Measurements from ENCODE around the gene TPH1.

Gene TPH1

DNA sequence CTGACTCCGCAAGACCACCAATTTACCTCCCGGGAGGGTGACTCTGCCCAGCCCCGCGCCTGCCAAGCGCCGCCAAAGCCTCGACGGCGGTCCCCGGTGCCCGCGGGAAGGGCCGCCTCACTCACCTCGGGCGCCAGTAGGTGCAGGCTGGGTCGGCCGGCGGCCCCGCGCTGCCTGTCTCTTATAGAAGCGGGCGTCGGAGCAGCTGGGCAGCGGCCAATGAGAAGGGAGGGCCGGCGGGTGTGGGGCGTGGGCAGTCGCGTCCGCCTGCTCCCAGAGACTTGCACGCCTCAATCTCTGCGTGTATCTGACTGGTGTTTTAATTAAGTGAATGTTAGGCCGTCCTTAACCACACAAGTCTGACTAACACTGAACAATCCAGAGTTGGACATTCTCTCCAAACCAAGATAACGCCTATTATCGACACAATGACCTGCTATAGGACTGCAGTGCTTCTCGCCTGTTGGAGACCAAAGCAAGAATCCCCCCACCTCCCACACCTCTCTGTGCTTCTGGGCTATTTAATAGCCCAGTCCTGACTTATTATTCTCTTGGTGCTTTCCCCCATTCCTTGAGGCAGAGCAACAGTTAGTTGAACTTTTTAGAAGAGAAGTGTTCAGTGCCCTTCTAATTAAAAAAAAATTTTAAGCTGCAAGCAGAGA lies at the start of gene TPH1:
TSS of gene TPH1 (minus strand) at position 154 of the 662 bp plus-strand sequence. CDS start 5,507 bp downstream, outside the sequence.
- Mint-ChIP-seq H3K27ac (no peak within 1 kb of the TSS), H3K27me3 (peaks cover 49% of the 10 kb centered on the region)
- intact Hi-C loops (cut with micrococcal nuclease) = no loop called here

DNA sequence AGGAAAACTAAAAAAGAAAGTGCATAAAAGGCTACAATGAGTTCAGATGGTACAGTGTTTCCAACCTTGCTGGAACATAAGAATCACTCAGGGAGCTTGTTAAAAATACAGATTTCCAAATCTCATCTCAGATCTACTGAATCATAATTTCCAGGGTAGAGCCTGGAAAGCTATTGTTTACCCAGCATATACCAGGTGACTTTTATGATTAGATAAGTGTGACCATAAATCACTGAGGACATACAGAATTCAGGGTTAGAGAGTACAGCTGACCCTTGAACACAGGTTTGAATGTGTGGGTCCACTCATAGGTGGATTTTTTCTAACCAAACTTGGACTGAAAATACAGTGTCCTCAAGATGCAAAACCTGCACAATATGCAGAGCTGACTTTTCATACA lies 47.9 kb upstream of the TPH1 start:
- Mint-ChIP-seq H3K27me3 (no peaks in the 10 kb centered on the region), H3K4me3 (no peak overlapping the region), H3K9me3 (no peaks in the 10 kb centered on the region), H3K4me1 (ENCODE audit: low read depth) (peaks cover 10% of the 10 kb centered on the region), H3K36me3 (ENCODE audit: low read depth) (peaks cover 70% of the 10 kb centered on the region), H3K27ac (no peak overlapping the region)
- intact Hi-C loops (cut with micrococcal nuclease) = no loop called here

More for the DNA sequence above, at the start of gene TPH1:
- Mint-ChIP-seq H3K9me3 (no peaks in the 10 kb centered on the region), H3K4me1 (ENCODE audit: low read depth) (no peaks in the 10 kb centered on the region), H3K36me3 (ENCODE audit: low read depth) (no peaks in the 10 kb centered on the region), H3K4me3 (no peak within 1 kb of the TSS)

DNA sequence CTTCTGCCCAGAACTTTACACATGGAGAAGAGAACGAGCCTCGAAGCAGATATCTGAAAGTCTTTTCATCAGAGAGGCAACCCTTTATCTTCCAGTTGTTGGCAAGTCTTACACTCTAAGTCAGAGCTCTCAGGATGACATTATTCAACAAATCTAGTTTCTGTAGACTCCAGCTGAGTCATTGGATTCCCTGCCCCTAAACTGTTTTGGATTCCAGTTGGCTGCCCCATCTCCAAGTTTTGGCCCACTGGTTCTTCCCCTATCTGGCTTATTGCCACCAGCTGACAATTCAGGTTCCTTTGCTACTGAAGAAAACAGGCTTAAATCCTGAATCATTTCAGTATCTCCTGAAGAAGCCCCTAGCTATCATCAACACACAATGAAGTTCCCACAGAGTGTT lies 45.7 kb upstream of the TPH1 start:
- Mint-ChIP-seq H3K27me3 (no peaks in the 10 kb centered on the region), H3K27ac (no peak overlapping the region)

DNA sequence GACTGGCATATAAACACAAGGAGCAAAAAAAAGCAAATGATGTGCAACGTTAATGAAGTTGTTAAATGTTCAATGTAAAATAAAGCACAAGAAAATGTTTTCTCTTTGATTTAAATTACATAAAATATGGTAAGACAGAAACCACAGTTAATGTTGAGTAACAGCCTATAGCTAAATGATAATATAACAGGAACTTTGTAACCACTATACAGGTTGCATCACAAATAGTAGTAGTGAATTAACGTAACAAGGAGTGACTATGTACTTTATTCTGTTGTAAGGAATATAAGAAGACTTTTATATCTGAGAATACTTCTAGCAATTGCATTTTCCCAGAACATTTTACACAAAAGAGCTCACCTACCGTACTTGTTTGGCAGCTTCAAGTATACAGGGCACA lies 42.9 kb upstream of the TPH1 start:
- intact Hi-C loops (cut with micrococcal nuclease) = no loop called here
- Mint-ChIP-seq H3K27me3 (no peaks in the 10 kb centered on the region), H3K27ac (no peak overlapping the region), H3K9me3 (no peaks in the 10 kb centered on the region), H3K36me3 (ENCODE audit: low read depth) (peaks cover 83% of the 10 kb centered on the region), H3K4me3 (no peak overlapping the region), H3K4me1 (ENCODE audit: low read depth) (peaks cover 10% of the 10 kb centered on the region)

More for the DNA sequence above, 45.7 kb upstream of the TPH1 start:
- Mint-ChIP-seq H3K36me3 (ENCODE audit: low read depth) (peaks cover 80% of the 10 kb centered on the region), H3K4me3 (no peak overlapping the region), H3K9me3 (no peaks in the 10 kb centered on the region), H3K4me1 (ENCODE audit: low read depth) (peaks cover 10% of the 10 kb centered on the region)
- intact Hi-C loops (cut with micrococcal nuclease) = no loop called here

DNA sequence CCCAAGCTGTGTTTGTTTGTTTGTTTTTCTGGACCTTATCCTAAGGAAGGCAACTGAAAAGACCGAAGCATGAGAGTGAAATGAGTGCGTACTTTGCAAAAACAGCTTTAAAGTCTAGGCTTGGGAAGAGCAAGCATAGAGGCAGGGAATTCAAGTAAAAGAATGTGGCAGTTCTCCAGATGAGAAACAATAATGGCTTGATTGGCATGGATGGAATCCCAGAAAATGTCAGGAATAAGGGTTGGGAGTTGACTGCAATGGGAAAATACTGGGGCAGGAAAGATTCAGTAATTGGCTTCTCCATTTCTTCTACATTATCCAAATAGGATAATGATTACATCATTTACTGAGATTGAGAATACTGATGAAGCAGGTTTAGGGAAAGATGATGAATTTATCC lies 42.3 kb upstream of the TPH1 start:
- H3K27me3 Mint-ChIP-seq = no peaks in the 10 kb centered on the region
- no peak overlapping the region for H3K4me3 Mint-ChIP-seq
- no peak overlapping the region for H3K27ac Mint-ChIP-seq
- intact Hi-C loops (cut with micrococcal nuclease) = no loop called here
- H3K4me1 Mint-ChIP-seq (ENCODE audit: low read depth) = peaks cover 10% of the 10 kb centered on the region
- H3K9me3 Mint-ChIP-seq = no peaks in the 10 kb centered on the region
- H3K36me3 Mint-ChIP-seq (ENCODE audit: low read depth) = peaks cover 77% of the 10 kb centered on the region

DNA sequence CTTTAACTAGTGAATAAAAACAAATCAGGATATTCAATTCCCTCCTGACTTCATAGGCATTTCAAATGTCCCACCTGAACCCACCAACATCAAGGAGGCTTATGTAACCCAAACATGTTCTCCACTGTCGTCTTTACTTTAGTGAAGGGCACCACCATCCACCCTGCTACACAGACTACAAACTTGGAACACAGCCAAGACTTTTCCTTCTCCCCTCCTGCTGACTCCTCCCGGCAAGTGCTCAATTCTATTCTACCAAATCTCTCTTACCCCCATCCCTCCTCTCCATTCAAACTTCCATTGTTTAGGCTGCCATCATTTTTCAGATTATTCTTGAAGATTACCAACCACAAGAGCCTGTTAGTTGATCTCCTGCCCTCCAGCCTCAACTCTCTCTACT lies 35.5 kb upstream of the TPH1 start:
- no peak overlapping the region for H3K27ac Mint-ChIP-seq
- H3K4me1 Mint-ChIP-seq (ENCODE audit: low read depth) = no peaks in the 10 kb centered on the region
- intact Hi-C loops (cut with micrococcal nuclease) = no loop called here
- H3K4me3 Mint-ChIP-seq = no peak overlapping the region
- H3K9me3 Mint-ChIP-seq = no peaks in the 10 kb centered on the region
- H3K36me3 Mint-ChIP-seq (ENCODE audit: low read depth) = peaks cover 69% of the 10 kb centered on the region
- H3K27me3 Mint-ChIP-seq = no peaks in the 10 kb centered on the region

DNA sequence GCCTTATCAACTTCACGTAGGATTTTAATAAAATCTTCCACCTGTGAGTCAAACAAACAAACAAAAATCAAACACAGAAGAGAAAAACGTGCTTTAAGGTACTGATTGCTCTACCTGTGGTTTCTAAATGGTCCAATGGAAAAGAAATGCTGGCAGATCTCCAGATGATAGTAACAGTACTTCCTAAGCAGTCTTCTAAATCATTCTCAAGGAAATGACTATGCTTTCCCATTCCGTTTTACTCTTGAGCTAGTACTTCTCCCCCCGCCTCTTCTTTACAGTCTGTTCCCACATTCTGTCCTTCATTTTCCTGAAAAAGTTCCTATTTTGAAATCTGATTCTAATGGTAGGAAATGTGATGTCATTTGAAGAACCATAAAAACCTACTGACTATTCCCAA lies 34.4 kb upstream of the TPH1 start:
- no peak overlapping the region for H3K4me3 Mint-ChIP-seq
- no peaks in the 10 kb centered on the region for H3K4me1 Mint-ChIP-seq (ENCODE audit: low read depth)
- H3K27me3 Mint-ChIP-seq = no peaks in the 10 kb centered on the region
- intact Hi-C loops (cut with micrococcal nuclease) = no loop called here
- no peaks in the 10 kb centered on the region for H3K9me3 Mint-ChIP-seq
- H3K36me3 Mint-ChIP-seq (ENCODE audit: low read depth) = peaks cover 60% of the 10 kb centered on the region
- no peak overlapping the region for H3K27ac Mint-ChIP-seq

DNA sequence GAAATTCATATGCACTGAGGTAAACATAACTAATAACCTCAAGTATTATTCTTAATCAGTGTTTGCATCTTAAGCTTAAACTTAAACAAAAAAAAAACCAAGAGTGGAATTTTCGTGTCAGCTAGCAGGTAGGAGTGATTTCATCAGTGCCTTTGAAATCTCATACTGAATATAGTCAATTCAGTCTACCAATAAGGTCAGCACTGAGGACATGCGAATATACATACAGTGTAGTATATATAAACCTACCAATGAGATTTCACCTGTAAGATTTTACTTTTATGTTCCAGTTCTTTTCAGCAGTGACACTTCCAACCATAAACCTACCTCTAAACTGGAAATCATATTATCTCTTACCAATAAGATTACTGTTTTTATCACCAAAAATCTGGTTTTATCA lies 32.8 kb upstream of the TPH1 start:
- intact Hi-C loops (cut with micrococcal nuclease) = no loop called here
- Mint-ChIP-seq H3K27ac (no peak overlapping the region), H3K27me3 (no peaks in the 10 kb centered on the region), H3K9me3 (no peaks in the 10 kb centered on the region), H3K36me3 (ENCODE audit: low read depth) (peaks cover 45% of the 10 kb centered on the region), H3K4me3 (no peak overlapping the region), H3K4me1 (ENCODE audit: low read depth) (no peaks in the 10 kb centered on the region)

DNA sequence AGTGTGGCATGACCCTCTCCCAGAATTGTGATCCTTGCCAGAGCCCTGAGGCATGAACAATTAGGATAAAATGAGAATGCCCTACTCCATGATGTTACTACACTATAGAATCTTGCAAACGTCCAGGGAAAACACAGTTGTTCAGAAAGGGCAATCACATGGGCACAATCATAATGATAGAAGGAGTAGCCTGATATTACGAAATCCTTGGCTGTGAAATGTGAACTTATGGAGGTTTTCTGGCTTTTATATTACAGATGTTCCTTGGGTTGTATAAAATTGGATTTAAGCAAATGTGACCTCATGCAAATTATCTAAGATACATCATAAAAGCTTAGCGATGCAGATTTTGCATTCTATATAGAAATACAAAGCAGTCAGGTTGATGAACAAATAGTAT lies 29.4 kb upstream of the TPH1 start:
- H3K4me1 Mint-ChIP-seq (ENCODE audit: low read depth) = no peaks in the 10 kb centered on the region
- H3K27me3 Mint-ChIP-seq = no peaks in the 10 kb centered on the region
- no peak overlapping the region for H3K4me3 Mint-ChIP-seq
- no peaks in the 10 kb centered on the region for H3K9me3 Mint-ChIP-seq
- H3K27ac Mint-ChIP-seq = no peak overlapping the region
- peaks cover 22% of the 10 kb centered on the region for H3K36me3 Mint-ChIP-seq (ENCODE audit: low read depth)
- intact Hi-C loops (cut with micrococcal nuclease) = no loop called here

DNA sequence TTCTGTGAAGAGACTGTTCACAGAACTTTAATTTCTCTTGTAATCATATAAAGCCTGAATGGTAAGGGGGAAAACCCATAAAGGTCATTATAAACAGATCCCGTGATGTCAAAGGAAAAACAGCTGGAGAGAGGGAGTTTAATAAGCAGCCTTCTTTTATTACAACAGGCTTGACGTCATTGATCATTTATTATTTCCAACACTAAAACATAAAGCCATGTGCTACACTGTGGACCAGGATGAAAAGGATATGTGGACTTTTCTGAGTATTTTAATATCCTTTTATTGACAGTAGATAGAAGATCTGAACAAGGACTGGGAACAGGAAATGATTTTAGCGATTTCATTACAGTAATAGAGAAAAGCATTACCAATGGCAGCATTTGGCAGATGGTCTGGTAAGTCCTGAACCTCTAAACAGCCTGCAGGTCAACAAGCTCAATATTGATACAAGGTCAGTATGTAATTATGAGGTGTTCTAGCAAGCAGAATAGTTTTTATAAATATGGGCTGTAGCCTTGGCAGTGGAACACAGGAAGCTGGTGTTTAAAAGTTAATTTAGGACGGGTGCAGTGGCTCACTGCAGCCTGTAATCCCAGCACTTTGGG lies 25.1 kb upstream of the TPH1 start:
- no peaks in the 10 kb centered on the region for H3K27me3 Mint-ChIP-seq
- H3K27ac Mint-ChIP-seq = no peak overlapping the region
- H3K36me3 Mint-ChIP-seq (ENCODE audit: low read depth) = no peaks in the 10 kb centered on the region
- no peaks in the 10 kb centered on the region for H3K4me1 Mint-ChIP-seq (ENCODE audit: low read depth)
- intact Hi-C loops (cut with micrococcal nuclease) = no loop called here
- H3K9me3 Mint-ChIP-seq = no peaks in the 10 kb centered on the region
- no peak overlapping the region for H3K4me3 Mint-ChIP-seq

DNA sequence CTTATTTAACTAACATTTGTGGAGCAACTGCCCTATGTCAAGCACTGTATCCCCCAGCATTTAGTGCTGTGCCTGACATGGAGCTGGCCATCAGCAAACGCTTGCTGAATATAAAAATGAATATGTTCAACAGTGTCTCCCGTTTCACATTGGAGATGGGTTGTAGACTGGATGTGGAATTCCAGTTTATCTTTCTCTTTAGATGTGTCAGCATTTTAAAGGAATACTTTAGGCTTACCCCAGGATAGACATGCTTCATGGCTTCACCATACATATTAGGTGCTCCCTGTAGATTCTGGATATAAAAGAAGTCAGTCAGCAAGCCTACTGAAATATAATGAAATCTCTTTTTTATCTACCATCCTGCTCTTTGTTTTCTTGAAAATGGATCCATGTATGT lies 21.3 kb upstream of the TPH1 start:
- Mint-ChIP-seq H3K4me1 (ENCODE audit: low read depth) (no peaks in the 10 kb centered on the region), H3K27ac (no peak overlapping the region), H3K36me3 (ENCODE audit: low read depth) (no peaks in the 10 kb centered on the region), H3K9me3 (no peaks in the 10 kb centered on the region), H3K4me3 (no peak overlapping the region), H3K27me3 (no peaks in the 10 kb centered on the region)
- intact Hi-C loops (cut with micrococcal nuclease) = no loop called here

DNA sequence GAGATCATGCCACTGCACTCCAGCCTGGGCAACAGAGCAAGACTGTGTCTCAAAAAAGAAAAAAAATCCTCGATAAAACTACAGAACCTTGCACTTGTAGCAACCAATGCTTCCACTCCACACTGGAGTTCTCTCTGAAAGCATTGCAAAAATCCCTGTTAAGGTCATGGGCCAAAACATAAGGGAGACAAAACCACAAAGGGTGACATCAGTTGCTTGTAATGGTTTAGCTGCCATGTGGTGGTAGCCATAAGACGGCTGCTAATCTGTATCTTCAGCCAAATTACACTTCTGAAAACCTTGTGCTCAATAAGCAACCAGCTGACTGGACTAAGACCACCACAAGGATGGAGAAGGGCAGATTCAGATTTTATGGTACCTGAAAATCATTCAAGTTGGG lies 20.6 kb upstream of the TPH1 start:
- Mint-ChIP-seq H3K4me1 (ENCODE audit: low read depth) (no peaks in the 10 kb centered on the region), H3K4me3 (no peak overlapping the region), H3K27ac (no peak overlapping the region), H3K36me3 (ENCODE audit: low read depth) (no peaks in the 10 kb centered on the region), H3K27me3 (no peaks in the 10 kb centered on the region), H3K9me3 (no peaks in the 10 kb centered on the region)
- intact Hi-C loops (cut with micrococcal nuclease) = no loop called here

DNA sequence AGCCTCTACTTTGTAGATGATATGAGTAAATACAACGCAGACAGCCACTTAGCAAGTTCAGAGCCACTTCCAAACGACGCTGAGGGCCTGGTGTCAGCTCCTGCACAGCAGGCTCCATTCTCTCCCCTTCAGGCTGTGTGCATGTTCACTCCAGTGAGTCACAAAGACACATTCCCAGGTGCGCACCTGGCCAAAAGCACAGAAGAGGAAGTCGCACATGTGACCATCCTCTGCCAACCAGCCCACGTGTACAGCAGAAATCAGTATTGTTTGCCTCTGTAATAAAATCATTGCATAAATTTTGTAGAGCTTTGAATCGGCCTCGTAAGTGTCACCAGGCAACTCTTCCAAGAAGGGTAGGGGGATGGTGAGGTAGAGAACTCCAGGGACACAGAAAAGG lies 19.5 kb upstream of the TPH1 start:
- Mint-ChIP-seq H3K4me1 (ENCODE audit: low read depth) (no peaks in the 10 kb centered on the region), H3K27me3 (no peaks in the 10 kb centered on the region), H3K9me3 (no peaks in the 10 kb centered on the region), H3K27ac (no peak overlapping the region), H3K36me3 (ENCODE audit: low read depth) (no peaks in the 10 kb centered on the region), H3K4me3 (no peak overlapping the region)
- intact Hi-C loops (cut with micrococcal nuclease) = no loop called here

DNA sequence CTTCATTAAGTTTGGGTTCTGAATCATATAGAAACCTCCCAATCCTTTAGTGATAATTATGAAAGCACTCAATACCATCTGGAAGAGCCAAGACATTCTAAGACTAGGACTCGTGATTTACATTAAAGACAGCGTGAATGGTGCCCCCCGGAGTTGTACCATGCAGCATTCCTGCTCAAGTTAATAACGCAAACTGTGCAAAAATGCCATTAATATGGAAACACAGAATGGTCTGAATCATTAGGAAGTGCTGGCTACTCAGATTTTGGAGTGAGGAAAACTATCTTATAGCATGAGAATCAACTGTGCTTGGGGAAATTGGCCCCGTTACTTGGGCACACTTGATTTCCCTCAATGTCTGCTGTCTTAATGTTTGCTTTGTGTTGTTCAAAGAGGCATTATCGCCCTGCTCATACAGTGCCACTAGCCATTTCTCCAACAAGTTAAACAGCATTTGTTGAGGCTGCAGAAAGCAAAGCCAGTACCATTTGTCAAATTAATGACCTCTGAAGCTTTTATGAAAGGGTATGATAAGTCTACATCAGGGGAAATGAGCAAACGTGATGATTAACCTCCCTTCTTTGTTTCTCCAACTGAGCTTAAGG lies 18.5 kb upstream of the TPH1 start:
- Mint-ChIP-seq H3K36me3 (ENCODE audit: low read depth) (no peaks in the 10 kb centered on the region), H3K4me3 (no peak overlapping the region), H3K9me3 (no peaks in the 10 kb centered on the region), H3K4me1 (ENCODE audit: low read depth) (no peaks in the 10 kb centered on the region), H3K27me3 (no peaks in the 10 kb centered on the region), H3K27ac (no peak overlapping the region)
- intact Hi-C loops (cut with micrococcal nuclease) = no loop called here
